Measurements from ENCODE around the gene RTN3.

- no peak for TF ChIP-seq POLR2A (IDR thresholded peaks at IDR 0.05; ENCODE audit: low read depth, low read length)
- no peak for TF ChIP-seq TAF1 (IDR thresholded peaks at IDR 0.05; ENCODE audit: borderline replicate concordance, low read depth, low read length)
These were observed 111.9 kb downstream of the RTN3 start for GRCh38 chr11:63793161-63793560.

All from GM12892 (cell line).